Ishikawa (cell line): ENCODE measurements around the gene GRIK2.

Experiments used
- CEBPB ChIP-seq: IDR thresholded peaks from 2 replicates; pipeline ENCODE4 v1.6.1; 2012
- CREB1 ChIP-seq: IDR thresholded peaks from 2 replicates; pipeline ENCODE4 v1.6.1; 2012; ENCODE audit warnings: low read depth
- EGR1 ChIP-seq: IDR thresholded peaks from 2 replicates; pipeline ENCODE4 v1.6.1; 2012
- EP300 ChIP-seq: IDR thresholded peaks from 2 replicates; pipeline ENCODE4 v1.6.1; 2012; ENCODE audit warnings: borderline replicate concordance
- FOXM1 ChIP-seq: IDR thresholded peaks from 2 replicates; pipeline ENCODE4 v1.6.1; 2012; ENCODE audit warnings: low read depth, borderline replicate concordance
- NFIC ChIP-seq: IDR thresholded peaks from 2 replicates; pipeline ENCODE4 v1.6.1; 2012
- RAD21 ChIP-seq: IDR thresholded peaks from 2 replicates; pipeline ENCODE4 v1.6.1; 2012; ENCODE audit warnings: low read depth
- TAF1 ChIP-seq: IDR thresholded peaks from 2 replicates; pipeline ENCODE4 v1.6.1; 2012; ENCODE audit warnings: low read depth, mild to moderate bottlenecking
- TCF12 ChIP-seq: IDR thresholded peaks from 2 replicates; pipeline ENCODE4 v1.6.1; 2012; ENCODE audit warnings: low read depth
- TEAD4 ChIP-seq: IDR thresholded peaks from 2 replicates; pipeline ENCODE4 v1.6.1; 2012
- YY1 ChIP-seq: IDR thresholded peaks from 2 replicates; pipeline ENCODE4 v1.6.1; 2012; ENCODE audit warnings: low read depth
- ZBTB7A ChIP-seq: IDR thresholded peaks from 2 replicates; pipeline ENCODE4 v1.6.1; 2012; ENCODE audit warnings: low read depth
- TF ChIP-seq, protein P1 (sequence below): IDR thresholded peaks from 2 replicates; pipeline ENCODE4 v1.6.1; 2012
- TF ChIP-seq, protein P2 (sequence below): IDR thresholded peaks from 2 replicates; pipeline ENCODE4 v1.6.1; 2012; ENCODE audit warnings: low read depth, mild to moderate bottlenecking
- TF ChIP-seq, protein P3 (sequence below): IDR thresholded peaks from 2 replicates; pipeline ENCODE4 v1.6.1; 2012

Gene GRIK2

DNA sequence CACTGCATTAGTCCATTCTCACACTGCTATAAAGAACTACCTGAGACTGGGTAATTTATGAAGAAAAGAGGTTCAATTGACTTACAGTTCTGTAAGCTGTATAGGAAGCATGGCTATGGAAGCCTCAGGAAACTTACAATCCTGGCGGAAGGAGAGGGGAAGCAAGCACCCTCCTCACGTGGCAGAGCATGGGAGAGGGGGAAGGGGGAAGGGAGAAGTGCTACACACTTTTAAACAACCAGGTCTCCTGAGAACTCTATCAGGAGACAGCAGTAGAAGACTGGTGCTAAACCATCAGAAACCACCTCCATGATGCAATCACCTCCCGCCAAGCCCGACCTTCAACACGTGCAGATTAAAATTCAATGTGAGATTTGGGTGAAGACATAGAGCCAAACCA is 494.0 kb downstream of the GRIK2 start:
- TF ChIP-seq RAD21 (no peak), CEBPB (no peak)
- TF ChIP-seq, protein P1, sequence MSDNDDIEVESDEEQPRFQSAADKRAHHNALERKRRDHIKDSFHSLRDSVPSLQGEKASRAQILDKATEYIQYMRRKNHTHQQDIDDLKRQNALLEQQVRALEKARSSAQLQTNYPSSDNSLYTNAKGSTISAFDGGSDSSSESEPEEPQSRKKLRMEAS: no peak
- TF ChIP-seq, protein P2, sequence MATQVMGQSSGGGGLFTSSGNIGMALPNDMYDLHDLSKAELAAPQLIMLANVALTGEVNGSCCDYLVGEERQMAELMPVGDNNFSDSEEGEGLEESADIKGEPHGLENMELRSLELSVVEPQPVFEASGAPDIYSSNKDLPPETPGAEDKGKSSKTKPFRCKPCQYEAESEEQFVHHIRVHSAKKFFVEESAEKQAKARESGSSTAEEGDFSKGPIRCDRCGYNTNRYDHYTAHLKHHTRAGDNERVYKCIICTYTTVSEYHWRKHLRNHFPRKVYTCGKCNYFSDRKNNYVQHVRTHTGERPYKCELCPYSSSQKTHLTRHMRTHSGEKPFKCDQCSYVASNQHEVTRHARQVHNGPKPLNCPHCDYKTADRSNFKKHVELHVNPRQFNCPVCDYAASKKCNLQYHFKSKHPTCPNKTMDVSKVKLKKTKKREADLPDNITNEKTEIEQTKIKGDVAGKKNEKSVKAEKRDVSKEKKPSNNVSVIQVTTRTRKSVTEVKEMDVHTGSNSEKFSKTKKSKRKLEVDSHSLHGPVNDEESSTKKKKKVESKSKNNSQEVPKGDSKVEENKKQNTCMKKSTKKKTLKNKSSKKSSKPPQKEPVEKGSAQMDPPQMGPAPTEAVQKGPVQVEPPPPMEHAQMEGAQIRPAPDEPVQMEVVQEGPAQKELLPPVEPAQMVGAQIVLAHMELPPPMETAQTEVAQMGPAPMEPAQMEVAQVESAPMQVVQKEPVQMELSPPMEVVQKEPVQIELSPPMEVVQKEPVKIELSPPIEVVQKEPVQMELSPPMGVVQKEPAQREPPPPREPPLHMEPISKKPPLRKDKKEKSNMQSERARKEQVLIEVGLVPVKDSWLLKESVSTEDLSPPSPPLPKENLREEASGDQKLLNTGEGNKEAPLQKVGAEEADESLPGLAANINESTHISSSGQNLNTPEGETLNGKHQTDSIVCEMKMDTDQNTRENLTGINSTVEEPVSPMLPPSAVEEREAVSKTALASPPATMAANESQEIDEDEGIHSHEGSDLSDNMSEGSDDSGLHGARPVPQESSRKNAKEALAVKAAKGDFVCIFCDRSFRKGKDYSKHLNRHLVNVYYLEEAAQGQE: no peak

DNA sequence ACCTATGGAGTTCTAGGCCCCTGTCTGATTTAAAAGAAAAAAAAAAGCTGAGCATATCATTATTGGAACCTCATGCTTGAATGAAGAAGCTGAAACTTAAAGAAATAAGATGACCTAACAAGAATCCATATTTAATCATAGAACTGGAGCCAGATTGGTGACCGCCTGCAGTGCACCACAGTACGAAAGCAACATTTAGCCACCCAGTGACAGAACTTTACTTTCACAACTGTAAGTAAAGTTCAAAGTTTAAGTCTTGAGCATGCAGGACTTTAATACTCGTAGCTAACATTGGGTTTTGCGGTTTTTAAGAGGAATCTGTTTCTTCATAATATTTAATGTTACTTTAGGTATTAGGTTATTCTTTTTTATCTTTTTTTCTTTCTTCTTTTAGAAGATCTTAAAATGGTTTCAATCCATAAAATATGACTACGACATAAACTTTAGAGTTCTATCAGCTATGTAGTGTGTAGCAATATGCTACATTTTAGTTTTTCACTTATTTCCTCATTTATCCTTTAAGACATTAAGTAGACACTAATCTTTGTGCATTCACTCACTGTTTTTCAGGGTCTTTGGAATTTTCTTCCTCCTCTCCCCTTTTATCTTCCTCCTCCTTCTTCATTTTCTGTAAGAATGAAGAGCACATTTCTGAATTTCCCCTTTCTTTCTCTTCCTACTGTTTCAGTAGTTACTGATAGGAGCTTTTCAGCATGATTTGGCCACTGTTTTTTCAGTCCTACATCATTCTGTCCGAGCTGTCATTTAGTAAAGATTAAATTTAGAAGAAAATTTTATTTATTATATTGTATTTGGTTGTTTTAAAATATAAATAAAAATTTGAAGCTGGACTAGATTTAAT is 514.1 kb downstream of the GRIK2 start:
- no peak for TF ChIP-seq EGR1
- no peak for TF ChIP-seq TAF1
- no peak for TF ChIP-seq FOXM1
- no peak for TF ChIP-seq TCF12
- no peak for TF ChIP-seq TEAD4

DNA sequence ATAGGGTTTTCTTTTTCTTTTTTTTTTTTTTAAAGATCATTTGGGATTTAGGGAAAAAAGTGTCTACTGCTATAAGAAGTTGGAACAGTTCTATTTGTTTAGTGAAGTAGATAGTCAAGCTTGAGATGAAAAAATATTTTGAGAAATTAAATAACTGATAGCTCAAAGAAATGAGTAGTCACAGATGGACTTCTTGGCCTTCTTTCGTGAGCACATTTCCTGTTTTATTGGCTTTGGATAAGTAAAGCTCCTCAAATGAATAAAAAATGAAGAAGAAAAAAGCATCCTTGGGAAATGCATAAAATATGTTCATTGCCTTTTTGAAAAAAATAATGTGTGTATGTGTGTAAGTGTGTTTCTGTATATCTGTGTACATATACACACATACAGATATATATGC is 515.9 kb downstream of the GRIK2 start:
- TF ChIP-seq EP300: no peak
- no peak for TF ChIP-seq ZBTB7A
- TF ChIP-seq FOXM1: no peak
- TF ChIP-seq CEBPB: no peak
- TF ChIP-seq YY1: no peak
- no peak for TF ChIP-seq EGR1
- TF ChIP-seq, protein P1: no peak
- no peak for TF ChIP-seq TAF1
- no peak for TF ChIP-seq CREB1
- TF ChIP-seq NFIC: no peak
- no peak for TF ChIP-seq TCF12

DNA sequence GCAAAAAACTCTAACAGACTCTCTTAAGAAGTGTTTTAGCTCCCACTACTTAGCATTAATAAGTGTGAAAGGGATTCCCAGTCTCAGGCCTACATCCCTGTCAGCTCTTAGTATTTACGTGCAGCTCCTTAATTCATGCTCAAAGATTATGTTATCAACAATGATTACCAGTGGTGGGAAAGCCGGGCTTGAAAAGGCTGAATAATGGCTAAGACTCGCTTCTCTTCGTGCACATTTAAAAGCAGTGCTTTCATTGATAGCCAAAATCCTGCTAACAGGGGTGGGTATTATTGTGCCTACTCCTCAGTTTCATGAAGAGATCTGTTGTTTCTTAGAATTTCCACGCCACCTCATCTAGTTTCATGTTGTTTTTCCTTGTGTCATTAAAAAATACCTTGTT is 518.8 kb downstream of the GRIK2 start:
- TF ChIP-seq TEAD4: no peak
- no peak for TF ChIP-seq CEBPB
- TF ChIP-seq, protein P3, sequence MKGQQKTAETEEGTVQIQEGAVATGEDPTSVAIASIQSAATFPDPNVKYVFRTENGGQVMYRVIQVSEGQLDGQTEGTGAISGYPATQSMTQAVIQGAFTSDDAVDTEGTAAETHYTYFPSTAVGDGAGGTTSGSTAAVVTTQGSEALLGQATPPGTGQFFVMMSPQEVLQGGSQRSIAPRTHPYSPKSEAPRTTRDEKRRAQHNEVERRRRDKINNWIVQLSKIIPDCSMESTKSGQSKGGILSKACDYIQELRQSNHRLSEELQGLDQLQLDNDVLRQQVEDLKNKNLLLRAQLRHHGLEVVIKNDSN: no peak
- TF ChIP-seq, protein P1: no peak
- no peak for TF ChIP-seq EGR1
- TF ChIP-seq EP300: no peak
- no peak for TF ChIP-seq ZBTB7A
- TF ChIP-seq NFIC: no peak
- TF ChIP-seq TAF1: no peak
- no peak for TF ChIP-seq CREB1
- TF ChIP-seq, protein P2: no peak
- no peak for TF ChIP-seq YY1
- no peak for TF ChIP-seq TCF12

DNA sequence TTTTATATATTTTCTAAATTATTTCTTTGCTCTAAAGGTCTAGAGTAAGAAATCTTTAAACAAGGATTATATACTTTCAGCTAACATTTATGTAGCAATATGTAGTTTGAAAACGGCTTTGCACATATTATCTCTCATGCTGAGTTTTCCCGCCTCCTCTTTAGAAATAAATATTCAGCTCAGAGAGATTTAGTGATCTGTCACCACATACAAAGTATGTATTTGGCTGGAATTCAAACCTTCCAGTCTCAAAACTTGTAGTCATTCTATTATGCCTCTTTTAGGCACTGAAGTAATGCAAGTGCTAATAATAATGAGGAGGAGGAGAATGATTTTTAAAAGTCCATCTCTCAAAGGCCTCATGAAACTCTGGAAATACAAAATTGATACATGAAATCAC is 525.0 kb downstream of the GRIK2 start:
- no peak for TF ChIP-seq RAD21
- TF ChIP-seq, protein P2: no peak
- TF ChIP-seq YY1: no peak
- no peak for TF ChIP-seq CEBPB
- TF ChIP-seq, protein P1: no peak
